ENCODE measurements around the gene KIAA1217. TPM values are rescaled to one million over a fixed set of nuclear protein-coding genes. Genes with fewer than 3 reads are reported as not detected.

Gene KIAA1217
- total RNA-seq, 1 experiment from 2014 or later: 7.8 TPM

DNA sequence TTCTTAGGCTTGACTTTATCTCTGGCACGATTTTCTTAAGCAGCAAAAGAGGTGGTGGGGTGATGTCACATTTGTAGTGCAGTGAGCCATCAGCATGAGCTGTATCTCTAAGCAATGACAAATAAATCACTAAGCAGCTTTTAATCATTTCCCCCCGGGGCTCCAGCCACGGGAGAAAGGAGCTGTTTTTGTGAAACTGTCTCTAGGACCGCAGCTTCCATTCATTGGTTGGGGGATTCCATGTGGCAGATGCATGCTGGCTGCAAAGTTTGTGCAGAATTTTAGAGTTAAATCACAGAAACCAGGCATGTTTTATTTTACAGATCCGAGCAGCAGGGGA is 464 bp downstream of the KIAA1217 start:
- no peak overlapping the region for H3K4me2 ChIP-seq (ENCODE audit: low read length)
- no peaks in the 10 kb centered on the region for H3K36me3 ChIP-seq (ENCODE audit: control insufficient read depth in 1 of 2, insufficient read depth in 2 of 2, low read length in 2 of 2)
- H3K4me3 ChIP-seq (replicated peaks in 1 of 2; ENCODE audit: low read depth in 1 of 2, low read length in 2 of 2): no peak overlapping the region
- H3K79me2 ChIP-seq (ENCODE audit: insufficient read depth, low read length): no peaks in the 10 kb centered on the region
- RAD21 ChIA-PET (ENCODE audit: low non-redundant PET in 1 of 2, low total read pairs in 2 of 2, uncharacterized antibody in 2 of 2, unreplicated experiment in 2 of 2): interaction anchor here in 1 of 2 experiments (0.6 to 0.8 kb wide), 2 partner anchors 309 to 842 kb away, joined by 4 read pairs; no protein-coding TSS in a partner anchor
- no peaks in the 10 kb centered on the region for H4K20me1 ChIP-seq (ENCODE audit: insufficient read depth)
- no peaks in the 10 kb centered on the region for H3K9me3 ChIP-seq (ENCODE audit: control insufficient read depth in 1 of 2, insufficient read depth in 1 of 2, low read depth in 1 of 2, low read length in 2 of 2)
- POLR2A ChIA-PET: no interaction called here
- BruUV-seq (replicated peaks): no TSS peak
- H3K9ac ChIP-seq (ENCODE audit: low read length): no peak overlapping the region
- TF ChIP-seq ZBTB33 (IDR thresholded peaks at IDR 0.05; ENCODE audit: extremely low read depth, insufficient replicate concordance, low read length) (no peak), CBX3 (IDR thresholded peaks at IDR 0.05; ENCODE audit: low read depth) (no peak), SP1 (IDR thresholded peaks at IDR 0.05; ENCODE audit: low read depth) (no peak), ZFX (IDR thresholded peaks at IDR 0.05) (no peak), JUND (IDR thresholded peaks at IDR 0.05) (no peak)
- H3K27ac ChIP-seq (ENCODE audit: low read depth, low read length): no peak overlapping the region
- H2AFZ ChIP-seq (ENCODE audit: low read depth, low read length, poor library complexity, severe bottlenecking): no peak overlapping the region
- DNase-seq (ENCODE audit: low read depth, low spot score): no peak
- peaks cover 5% of the 10 kb centered on the region; the same call in 1 of the 2 replicates for H3K27me3 ChIP-seq (ENCODE audit: insufficient read depth, low read length)
- intact Hi-C loops (cut with micrococcal nuclease): no loop called here
- ATAC-seq: no peak
- H3K4me1 ChIP-seq (ENCODE audit: control insufficient read depth in 1 of 2, insufficient read depth in 2 of 2, low read length in 2 of 2): peaks cover 0 to 3% of the 10 kb centered on the region in 2 experiments; a peak in 1 of 4 replicates
- CTCF ChIA-PET: interaction anchor here (1.2 kb wide), 1 partner anchor 13 kb away, joined by 3 read pairs; no protein-coding TSS in a partner anchor
- no peaks in the 10 kb centered on the region for H3K9me2 ChIP-seq (ENCODE audit: insufficient read depth)

- Histone ChIP-seq H4K20me1 (ENCODE audit: insufficient read depth) (no peaks in the 10 kb centered on the region), H3K9me3 (ENCODE audit: control insufficient read depth in 1 of 2, insufficient read depth in 1 of 2, low read depth in 1 of 2, low read length in 2 of 2) (no peaks in the 10 kb centered on the region), H3K4me3 (replicated peaks in 1 of 2; ENCODE audit: low read depth in 1 of 2, low read length in 2 of 2) (no peak overlapping the region), H3K4me1 (ENCODE audit: control insufficient read depth in 1 of 2, insufficient read depth in 2 of 2, low read length in 2 of 2) (peaks cover 0 to 3% of the 10 kb centered on the region in 2 experiments; a peak in 1 of 4 replicates), H3K9me2 (ENCODE audit: insufficient read depth) (no peaks in the 10 kb centered on the region), H3K27me3 (ENCODE audit: insufficient read depth, low read length) (peaks cover 5% of the 10 kb centered on the region; the same call in 1 of the 2 replicates), H3K27ac (ENCODE audit: low read depth, low read length) (no peak overlapping the region), H3K79me2 (ENCODE audit: insufficient read depth, low read length) (no peaks in the 10 kb centered on the region), H2AFZ (ENCODE audit: low read depth, low read length, poor library complexity, severe bottlenecking) (no peak overlapping the region), H3K9ac (ENCODE audit: low read length) (no peak overlapping the region), H3K36me3 (ENCODE audit: control insufficient read depth in 1 of 2, insufficient read depth in 2 of 2, low read length in 2 of 2) (no peaks in the 10 kb centered on the region), H3K4me2 (ENCODE audit: low read length) (no peak overlapping the region)
- intact Hi-C loops (cut with micrococcal nuclease): no loop called here
- ATAC-seq (0 out of 2 replicates have a peak, but pooled peaks have one; percentile 25), DNase-seq (ENCODE audit: low read depth, low spot score) (no peak)
- RAD21 ChIA-PET (ENCODE audit: low non-redundant PET in 1 of 2, low total read pairs in 2 of 2, uncharacterized antibody in 2 of 2, unreplicated experiment in 2 of 2): interaction anchor here in 1 of 2 experiments (0.8 kb wide), 1 partner anchor 308 kb away, joined by 4 read pairs; no protein-coding TSS in a partner anchor
- POLR2A ChIA-PET: no interaction called here
- no TSS peak for BruUV-seq (replicated peaks)
- TF ChIP-seq POLR2A (IDR thresholded peaks at IDR 0.05; ENCODE audit: borderline replicate concordance, extremely low read depth, insufficient read depth, insufficient read length) (no peak), MAX (IDR thresholded peaks at IDR 0.05) (no peak), YY1 (IDR thresholded peaks at IDR 0.05; ENCODE audit: extremely low read depth, insufficient replicate concordance, low read depth, low read length) (no peak), SIN3A (IDR thresholded peaks at IDR 0.05; ENCODE audit: low read depth) (no peak), SRF (IDR thresholded peaks at IDR 0.05; ENCODE audit: low read depth) (no peak), TCF7L2 (IDR thresholded peaks at IDR 0.05; ENCODE audit: borderline replicate concordance, extremely low read depth, insufficient read depth, insufficient read length) (no peak), CTCF (IDR thresholded peaks at IDR 0.05 in 2 of 3, conservative IDR thresholded peaks at IDR 0.05 in 1 of 3; ENCODE audit: borderline replicate concordance in 1 of 3, insufficient read depth in 1 of 3, low read depth in 2 of 3, low read length in 2 of 3) (no peak)
- CTCF ChIA-PET: interaction anchor here (1.2 kb wide), 1 partner anchor 14 kb away, joined by 3 read pairs; no protein-coding TSS in a partner anchor
These were observed 1.1 kb downstream of the KIAA1217 start for GRCh38 chr10:24209946-24210491.
